ENCODE results near the gene TINAGL1. TPM values are rescaled to one million over a fixed set of nuclear protein-coding genes. Genes with fewer than 3 reads are reported as not detected.

TINAGL1 gene
- polyA plus RNA-seq, 12 donors: 18.0 to 45.1 (median 21.1) TPM; not detected in 1

DNA sequence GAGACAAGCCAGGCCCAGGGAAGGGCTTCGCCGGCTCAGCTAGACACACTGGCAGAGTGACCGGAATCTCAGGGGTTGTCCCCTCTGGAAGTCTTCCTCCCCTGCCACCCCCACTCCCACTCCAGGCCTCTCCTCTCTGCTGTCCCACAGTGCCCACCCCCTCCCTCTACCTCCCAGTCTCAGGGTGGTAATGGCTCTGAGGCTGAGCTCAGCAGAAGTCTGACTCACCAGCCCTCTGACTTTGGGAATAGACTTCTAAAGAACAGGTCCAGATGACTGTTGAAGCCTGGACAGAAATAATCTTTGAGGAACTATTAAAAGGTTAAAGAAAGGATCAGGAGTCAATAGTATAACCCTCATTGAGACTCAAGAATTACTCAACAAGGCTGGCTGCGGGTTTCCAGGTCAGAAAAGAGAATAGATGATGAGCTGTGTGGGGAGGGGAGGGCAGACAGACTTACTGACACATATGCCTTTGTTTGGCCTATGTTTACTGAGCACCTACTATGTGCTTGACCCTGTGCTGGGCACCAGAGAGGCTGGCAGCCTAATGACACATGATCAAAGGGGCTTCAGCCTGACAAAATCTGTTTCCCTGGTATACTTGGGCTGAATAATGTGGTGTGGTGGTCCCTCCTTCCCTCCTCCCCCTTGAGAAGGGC is 49.4 kb downstream of the TINAGL1 start:
- no peak for DNase-seq

DNA sequence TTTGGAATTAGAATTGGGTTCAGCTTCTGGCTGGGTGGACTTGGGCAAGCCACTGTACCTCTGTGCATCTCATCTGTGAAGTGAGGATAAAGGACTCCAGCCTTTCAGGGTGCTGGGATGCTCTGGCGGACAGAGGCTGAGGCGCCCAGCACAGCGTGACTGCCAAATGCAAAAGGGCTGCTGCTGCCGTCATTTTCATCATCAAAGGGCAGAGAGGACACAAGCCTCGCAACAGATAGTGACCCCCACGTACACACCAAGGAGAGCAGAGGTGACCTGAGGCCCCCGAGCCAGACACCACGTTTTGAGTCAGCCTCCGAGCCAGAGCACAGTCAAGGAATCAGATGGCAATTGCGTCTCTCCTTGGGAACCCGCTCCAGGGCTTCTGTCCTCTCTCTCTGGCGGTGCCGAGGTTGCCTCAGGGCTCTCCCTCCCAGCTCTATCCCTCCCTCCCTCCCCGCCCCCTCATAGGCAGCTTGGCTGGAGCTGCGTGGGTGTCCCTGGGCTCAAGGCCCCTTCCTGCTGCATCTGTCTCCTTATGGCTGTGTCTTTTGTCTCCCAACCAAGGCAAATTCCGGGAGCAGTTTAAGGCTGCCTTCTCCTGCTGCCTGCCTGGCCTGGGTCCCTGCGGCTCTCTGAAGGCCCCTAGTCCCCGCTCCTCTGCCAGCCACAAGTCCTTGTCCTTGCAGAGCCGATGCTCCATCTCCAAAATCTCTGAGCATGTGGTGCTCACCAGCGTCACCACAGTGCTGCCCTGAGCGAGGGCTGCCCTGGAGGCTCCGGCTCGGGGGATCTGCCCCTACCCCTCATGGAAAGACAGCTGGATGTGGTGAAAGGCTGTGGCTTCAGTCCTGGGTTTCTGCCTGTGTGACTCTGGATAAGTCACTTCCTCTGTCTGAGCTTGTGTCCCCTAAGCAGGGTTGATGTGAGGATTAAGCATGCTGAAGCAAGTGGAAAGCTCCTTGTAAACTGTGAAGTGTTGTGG is 50.2 kb downstream of the TINAGL1 start:
- DNase-seq: no peak

GRCh38 chr1:31627301-31627929 is 51.1 kb downstream of the TINAGL1 start:
- no peak for DNase-seq

GRCh38 chr1:31627930-31628559 is 51.7 kb downstream of the TINAGL1 start:
- DNase-seq: no peak

GRCh38 chr1:31628931-31629556 is 52.7 kb downstream of the TINAGL1 start:
- DNase-seq: no peak

GRCh38 chr1:31632649-31633048 is 56.3 kb downstream of the TINAGL1 start:
- no peak for DNase-seq

GRCh38 chr1:31633117-31633516 is 56.8 kb downstream of the TINAGL1 start:
- DNase-seq: no peak

Other genes with a start within 250 kb of the TINAGL1 start
- 100 to 1,000 TPM in 10 of 12 donors, 10 to 100 TPM in 1, not detected in 1; 96.3 to 205 (median 159) TPM for gene FABP3, start 203.4 kb upstream of the TINAGL1 start, polyA plus RNA-seq (ENCODE audit: insufficient read length in 12 of 12)
- gene SERINC2, start 163.3 kb upstream of the TINAGL1 start, polyA plus RNA-seq (ENCODE audit: insufficient read length in 12 of 12): 10 to 100 TPM in 11 of 12 donors, not detected in 1; 23.6 to 44.2 (median 32.3) TPM
- 1 to 10 TPM in 1 of 12 donors, under 1 TPM in 4, not detected in 7; 0.15 to 1.2 (median 0.23) TPM for gene HCRTR1, start 41.2 kb downstream of the TINAGL1 start, polyA plus RNA-seq (ENCODE audit: insufficient read length in 12 of 12)
- 10 to 100 TPM in 11 of 12 donors, not detected in 1; 24.7 to 46.9 (median 39.6) TPM for gene PEF1, start 68.4 kb downstream of the TINAGL1 start, polyA plus RNA-seq (ENCODE audit: insufficient read length in 12 of 12)
- gene COL16A1, start 127.5 kb downstream of the TINAGL1 start, polyA plus RNA-seq (ENCODE audit: insufficient read length in 12 of 12): 100 to 1,000 TPM in 10 of 12 donors, 10 to 100 TPM in 1, not detected in 1; 76.0 to 346 (median 123) TPM
- 10 to 100 TPM in 8 of 12 donors, 1 to 10 TPM in 3, not detected in 1; 9.2 to 28.6 (median 13.4) TPM for gene ADGRB2, start 187.8 kb downstream of the TINAGL1 start, polyA plus RNA-seq (ENCODE audit: insufficient read length in 12 of 12)
- gene SPOCD1, start 239.5 kb downstream of the TINAGL1 start, polyA plus RNA-seq (ENCODE audit: insufficient read length in 12 of 12): under 1 TPM in 9 of 12 donors, not detected in 3; 0.09 to 0.63 (median 0.26) TPM

Data from muscle of arm (tissue), 12 donors.